ENCODE measurements around the gene CSGALNACT2.

Gene CSGALNACT2

GRCh38 chr10:43225787-43226153, 87.5 kb downstream of the CSGALNACT2 start:
- in situ Hi-C loops (cut with MboI; ENCODE audit: low sequenced_read_pairs, unreplicated experiment) = no loop called here
- no peak for TF ChIP-seq CTCF (IDR thresholded peaks at IDR 0.05; ENCODE audit: borderline replicate concordance, control extremely low read depth, extremely low read depth, insufficient read depth, missing control alignments)
- DNase-seq (ENCODE audit: low spot score) = no peak

GRCh38 chr10:43226441-43226840, 88.2 kb downstream of the CSGALNACT2 start:
- in situ Hi-C loops (cut with MboI; ENCODE audit: low sequenced_read_pairs, unreplicated experiment) = no loop called here
- DNase-seq (ENCODE audit: low spot score) = no peak
- no peak for TF ChIP-seq CTCF (IDR thresholded peaks at IDR 0.05; ENCODE audit: borderline replicate concordance, control extremely low read depth, extremely low read depth, insufficient read depth, missing control alignments)

- TF ChIP-seq CTCF (IDR thresholded peaks at IDR 0.05; ENCODE audit: borderline replicate concordance, control extremely low read depth, extremely low read depth, insufficient read depth, missing control alignments) = no peak
- in situ Hi-C loops (cut with MboI; ENCODE audit: low sequenced_read_pairs, unreplicated experiment) = no loop called here
- no peak for DNase-seq (ENCODE audit: low spot score)
Observed at GRCh38 chr10:43226851-43227845, 88.9 kb downstream of the CSGALNACT2 start.

- in situ Hi-C loops (cut with MboI; ENCODE audit: low sequenced_read_pairs, unreplicated experiment) = no loop called here
- no peak for DNase-seq (ENCODE audit: low spot score)
- no peak for TF ChIP-seq CTCF (IDR thresholded peaks at IDR 0.05; ENCODE audit: borderline replicate concordance, control extremely low read depth, extremely low read depth, insufficient read depth, missing control alignments)
Observed at GRCh38 chr10:43227911-43228782, 89.9 kb downstream of the CSGALNACT2 start.

GRCh38 chr10:43228783-43229207, 90.5 kb downstream of the CSGALNACT2 start:
- in situ Hi-C loops (cut with MboI; ENCODE audit: low sequenced_read_pairs, unreplicated experiment) = no loop called here
- DNase-seq (ENCODE audit: low spot score) = no peak
- TF ChIP-seq CTCF (IDR thresholded peaks at IDR 0.05; ENCODE audit: borderline replicate concordance, control extremely low read depth, extremely low read depth, insufficient read depth, missing control alignments) = no peak
